Measurements from ENCODE around the gene NBDY.
"Not testable (repeated sequence)": the region's sequence is repeated elsewhere in the genome, so short reads cannot be mapped to it uniquely, and the experiment has no call there.

The NBDY gene

DNA sequence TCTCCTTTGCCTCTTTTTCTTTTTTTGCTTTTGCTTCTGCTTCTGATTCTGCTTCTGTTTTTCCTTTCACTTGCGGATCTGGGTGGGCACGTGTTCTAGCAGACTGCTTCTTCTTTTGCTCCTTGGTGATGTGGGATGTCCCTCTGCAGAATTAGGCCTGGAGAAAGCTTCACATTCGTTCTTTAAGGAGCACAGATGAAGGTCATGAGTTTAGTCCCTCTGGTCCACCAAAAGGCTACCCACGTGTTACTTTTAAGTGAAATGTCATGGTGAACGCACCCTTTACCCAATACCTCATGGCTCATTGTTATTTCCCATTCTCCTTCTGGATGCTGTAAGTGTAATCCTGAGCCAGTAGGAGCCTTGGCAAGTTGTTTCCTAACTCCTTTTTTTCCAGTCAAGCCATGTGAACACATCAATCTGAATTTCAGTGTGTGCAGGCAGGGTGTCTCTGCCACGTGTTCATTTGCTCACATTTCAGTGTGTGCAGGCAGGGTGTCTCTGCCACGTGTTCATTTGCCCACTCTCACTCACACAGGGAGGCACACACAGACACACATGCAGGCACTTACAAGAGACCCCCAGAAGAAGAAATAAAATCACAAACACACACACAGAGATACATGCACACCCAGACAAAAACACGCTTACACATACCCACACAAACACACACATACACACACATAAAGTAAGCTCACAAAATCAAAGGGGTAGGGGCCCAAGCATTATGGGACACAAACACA, 36.9 kb downstream of the NBDY start:
- H3K27me3 ChIP-seq (ENCODE audit: control insufficient read depth, insufficient read depth, low read length), result no peaks in the 10 kb centered on the region
- H3K9ac ChIP-seq (ENCODE audit: low read length), result no peak overlapping the region
- H3K27ac ChIP-seq (ENCODE audit: low read length), result no peak overlapping the region
- H3K4me3 ChIP-seq (ENCODE audit: low read length), result no peak overlapping the region
- H3K9me3 ChIP-seq (ENCODE audit: control insufficient read depth, low read depth, low read length), result peaks cover 5% of the 10 kb centered on the region
- H3K4me1 ChIP-seq (ENCODE audit: control insufficient read depth, low read depth, low read length), result no peaks in the 10 kb centered on the region
- H3K36me3 ChIP-seq (ENCODE audit: control insufficient read depth, low read depth, low read length), result no peaks in the 10 kb centered on the region

DNA sequence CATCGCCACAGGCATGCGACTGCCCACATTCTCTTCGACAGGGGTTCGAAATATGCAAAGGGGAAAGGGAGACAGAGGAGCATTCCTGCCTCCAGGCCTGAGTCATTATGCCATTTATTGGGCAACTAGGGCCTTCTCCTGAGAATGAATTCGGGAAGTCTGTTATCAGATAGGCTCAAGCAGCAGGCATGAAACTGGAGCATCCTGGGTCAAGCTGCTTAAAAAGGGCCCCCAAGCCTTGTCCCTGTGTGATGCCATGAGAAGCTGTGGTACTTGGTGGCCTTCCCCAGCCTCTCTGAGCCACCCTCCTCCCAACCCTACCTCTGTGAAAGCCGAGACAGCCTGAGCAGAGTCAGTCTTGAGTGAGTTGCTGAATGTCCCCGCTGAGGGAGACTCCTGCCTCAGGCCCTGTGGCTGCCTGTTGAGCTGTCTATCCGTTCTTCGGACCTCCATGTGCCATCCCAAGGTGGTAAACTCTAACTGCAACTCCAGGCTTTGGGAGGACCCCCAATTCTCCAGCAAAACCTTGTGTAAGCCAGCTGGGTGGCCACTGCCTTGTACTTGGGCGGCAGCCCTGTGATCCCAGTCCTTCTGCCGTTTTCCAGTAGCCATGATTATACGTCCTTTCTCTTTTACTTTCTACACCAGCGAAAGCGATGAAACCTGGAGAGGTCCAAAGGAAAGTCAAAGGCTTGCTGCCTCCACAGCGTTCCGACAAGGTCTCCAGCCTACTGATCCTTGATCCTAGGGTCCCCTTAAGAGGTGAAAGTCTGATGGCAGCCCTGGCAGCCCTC, 37.7 kb downstream of the NBDY start:
- no peak overlapping the region for H3K9ac ChIP-seq (ENCODE audit: low read length)
- no peak overlapping the region for H3K4me3 ChIP-seq (ENCODE audit: low read length)
- no peaks in the 10 kb centered on the region for H3K36me3 ChIP-seq (ENCODE audit: control insufficient read depth, low read depth, low read length)
- H3K27me3 ChIP-seq (ENCODE audit: control insufficient read depth, insufficient read depth, low read length), result no peaks in the 10 kb centered on the region
- H3K9me3 ChIP-seq (ENCODE audit: control insufficient read depth, low read depth, low read length), result peaks cover 5% of the 10 kb centered on the region
- no peak overlapping the region for H3K27ac ChIP-seq (ENCODE audit: low read length)
- H3K4me1 ChIP-seq (ENCODE audit: control insufficient read depth, low read depth, low read length), result no peaks in the 10 kb centered on the region

DNA sequence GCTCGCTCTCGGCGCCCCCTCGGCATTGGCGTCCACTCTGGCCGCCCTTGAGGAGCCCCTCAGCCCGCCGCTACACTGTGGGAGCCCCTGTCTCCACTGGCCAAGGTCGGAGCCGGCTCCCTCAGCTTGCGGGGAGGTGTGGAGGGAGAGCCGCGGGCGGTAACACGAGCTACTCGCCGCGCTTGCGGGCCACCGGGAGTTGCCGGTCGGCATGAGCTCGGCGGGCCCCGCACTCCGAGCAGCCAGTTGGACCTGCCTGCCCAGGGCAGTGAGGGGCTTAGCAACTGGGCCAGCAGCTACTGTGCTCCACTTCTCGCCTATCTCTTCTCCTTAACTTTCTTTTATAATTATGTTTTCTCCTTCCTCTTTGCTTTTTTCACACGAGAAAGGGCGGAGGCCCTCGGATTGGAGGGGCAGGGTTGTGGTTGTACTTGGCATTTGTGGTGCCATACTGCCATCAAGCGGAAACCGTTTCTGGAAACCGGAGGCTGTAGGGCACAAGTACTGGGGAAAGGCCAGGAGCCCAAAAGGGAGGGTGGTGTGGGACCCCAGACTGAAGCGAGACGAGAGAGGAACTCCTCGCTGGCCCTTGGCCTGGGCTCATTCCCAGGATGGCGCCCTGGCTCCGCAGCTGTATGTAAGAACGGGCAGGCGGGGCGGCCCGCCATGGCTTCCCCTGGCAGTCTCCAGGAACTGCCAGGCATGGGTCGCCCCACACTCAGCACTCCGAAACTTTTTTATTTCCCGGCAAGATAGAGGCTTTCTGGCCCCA, 38.5 kb downstream of the NBDY start:
- not testable (repeated sequence) for H3K27me3 ChIP-seq (ENCODE audit: control insufficient read depth, insufficient read depth, low read length); H3K36me3 ChIP-seq (ENCODE audit: control insufficient read depth, low read depth, low read length); H3K4me3 ChIP-seq (ENCODE audit: low read length); H3K9ac ChIP-seq (ENCODE audit: low read length); H3K4me1 ChIP-seq (ENCODE audit: control insufficient read depth, low read depth, low read length); H3K9me3 ChIP-seq (ENCODE audit: control insufficient read depth, low read depth, low read length); H3K27ac ChIP-seq (ENCODE audit: low read length)

DNA sequence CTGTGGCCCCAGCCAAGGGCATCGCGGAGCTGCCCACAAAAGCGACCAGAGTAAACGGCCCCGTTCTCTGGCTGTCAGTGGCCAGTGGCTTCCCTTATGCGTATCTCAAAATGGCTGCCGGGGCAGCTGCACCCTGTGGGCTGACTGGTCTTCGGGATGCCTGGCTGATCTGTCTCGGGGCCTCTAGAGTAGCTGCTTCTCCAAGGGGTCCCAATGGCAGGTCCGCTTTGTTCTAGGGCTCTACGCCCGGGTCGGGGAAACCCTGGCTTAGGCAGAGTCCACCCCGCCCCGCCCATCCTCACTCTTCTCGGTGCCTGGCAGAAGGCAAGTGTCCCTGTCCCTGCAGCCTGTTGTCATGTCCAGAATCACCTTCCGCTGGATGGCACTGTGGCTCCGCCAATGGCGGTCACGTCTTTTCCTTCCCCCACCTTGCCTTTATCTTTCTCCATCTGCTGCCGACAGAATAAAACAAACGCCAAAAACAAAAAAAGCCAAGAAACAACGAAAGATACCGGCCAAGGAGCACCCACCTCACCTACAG, 39.1 kb downstream of the NBDY start:
- H3K36me3 ChIP-seq (ENCODE audit: control insufficient read depth, low read depth, low read length); H3K27me3 ChIP-seq (ENCODE audit: control insufficient read depth, insufficient read depth, low read length); H3K4me3 ChIP-seq (ENCODE audit: low read length); H3K9me3 ChIP-seq (ENCODE audit: control insufficient read depth, low read depth, low read length); H3K27ac ChIP-seq (ENCODE audit: low read length); H3K4me1 ChIP-seq (ENCODE audit: control insufficient read depth, low read depth, low read length); H3K9ac ChIP-seq (ENCODE audit: low read length): not testable (repeated sequence)

DNA sequence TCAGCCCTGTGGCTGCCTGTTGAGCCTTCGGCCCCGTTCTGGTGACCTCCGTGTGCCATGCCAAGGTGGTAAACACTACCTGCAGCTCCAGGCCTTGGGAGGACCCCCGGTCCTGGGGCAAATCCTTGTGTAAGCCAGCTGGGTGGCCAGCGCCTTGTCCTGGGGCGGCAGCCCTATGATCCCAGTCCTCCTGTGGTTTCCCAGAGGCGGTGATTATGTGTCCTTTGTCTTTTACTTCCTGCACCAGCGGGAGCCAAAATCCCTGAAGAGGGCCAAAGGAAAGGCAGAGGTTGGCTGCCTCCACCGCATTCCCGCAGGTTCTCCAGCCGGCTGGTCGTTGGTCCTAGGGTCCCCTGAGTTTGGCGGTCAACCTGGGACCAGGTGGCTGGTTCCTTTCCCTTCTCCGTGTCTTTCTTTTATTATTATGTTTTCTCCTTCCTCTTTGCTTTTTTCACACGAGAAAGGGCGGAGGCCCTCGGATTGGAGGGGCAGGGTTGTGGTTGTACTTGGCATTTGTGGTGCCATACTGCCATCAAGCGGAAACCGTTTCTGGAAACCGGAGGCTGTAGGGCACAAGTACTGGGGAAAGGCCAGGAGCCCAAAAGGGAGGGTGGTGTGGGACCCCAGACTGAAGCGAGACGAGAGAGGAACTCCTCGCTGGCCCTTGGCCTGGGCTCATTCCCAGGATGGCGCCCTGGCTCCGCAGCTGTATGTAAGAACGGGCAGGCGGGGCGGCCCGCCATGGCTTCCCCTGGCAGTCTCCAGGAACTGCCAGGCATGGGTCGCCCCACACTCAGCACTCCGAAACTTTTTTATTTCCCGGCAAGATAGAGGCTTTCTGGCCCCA, 43.9 kb downstream of the NBDY start:
- not testable (repeated sequence) for H3K27ac ChIP-seq (ENCODE audit: low read length); H3K4me3 ChIP-seq (ENCODE audit: low read length); H3K36me3 ChIP-seq (ENCODE audit: control insufficient read depth, low read depth, low read length)

DNA sequence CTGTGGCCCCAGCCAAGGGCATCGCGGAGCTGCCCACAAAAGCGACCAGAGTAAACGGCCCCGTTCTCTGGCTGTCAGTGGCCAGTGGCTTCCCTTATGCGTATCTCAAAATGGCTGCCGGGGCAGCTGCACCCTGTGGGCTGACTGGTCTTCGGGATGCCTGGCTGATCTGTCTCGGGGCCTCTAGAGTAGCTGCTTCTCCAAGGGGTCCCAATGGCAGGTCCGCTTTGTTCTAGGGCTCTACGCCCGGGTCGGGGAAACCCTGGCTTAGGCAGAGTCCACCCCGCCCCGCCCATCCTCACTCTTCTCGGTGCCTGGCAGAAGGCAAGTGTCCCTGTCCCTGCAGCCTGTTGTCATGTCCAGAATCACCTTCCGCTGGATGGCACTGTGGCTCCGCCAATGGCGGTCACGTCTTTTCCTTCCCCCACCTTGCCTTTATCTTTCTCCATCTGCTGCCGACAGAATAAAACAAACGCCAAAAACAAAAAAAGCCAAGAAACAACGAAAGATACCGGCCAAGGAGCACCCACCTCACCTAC, 44.5 kb downstream of the NBDY start:
- not testable (repeated sequence) for H3K9ac ChIP-seq (ENCODE audit: low read length); H3K4me1 ChIP-seq (ENCODE audit: control insufficient read depth, low read depth, low read length); H3K4me3 ChIP-seq (ENCODE audit: low read length); H3K27ac ChIP-seq (ENCODE audit: low read length); H3K36me3 ChIP-seq (ENCODE audit: control insufficient read depth, low read depth, low read length); H3K9me3 ChIP-seq (ENCODE audit: control insufficient read depth, low read depth, low read length); H3K27me3 ChIP-seq (ENCODE audit: control insufficient read depth, insufficient read depth, low read length)

More for the DNA sequence above, 43.9 kb downstream of the NBDY start:
- not testable (repeated sequence) for H3K9me3 ChIP-seq (ENCODE audit: control insufficient read depth, low read depth, low read length); H3K27me3 ChIP-seq (ENCODE audit: control insufficient read depth, insufficient read depth, low read length); H3K4me1 ChIP-seq (ENCODE audit: control insufficient read depth, low read depth, low read length); H3K9ac ChIP-seq (ENCODE audit: low read length)

DNA sequence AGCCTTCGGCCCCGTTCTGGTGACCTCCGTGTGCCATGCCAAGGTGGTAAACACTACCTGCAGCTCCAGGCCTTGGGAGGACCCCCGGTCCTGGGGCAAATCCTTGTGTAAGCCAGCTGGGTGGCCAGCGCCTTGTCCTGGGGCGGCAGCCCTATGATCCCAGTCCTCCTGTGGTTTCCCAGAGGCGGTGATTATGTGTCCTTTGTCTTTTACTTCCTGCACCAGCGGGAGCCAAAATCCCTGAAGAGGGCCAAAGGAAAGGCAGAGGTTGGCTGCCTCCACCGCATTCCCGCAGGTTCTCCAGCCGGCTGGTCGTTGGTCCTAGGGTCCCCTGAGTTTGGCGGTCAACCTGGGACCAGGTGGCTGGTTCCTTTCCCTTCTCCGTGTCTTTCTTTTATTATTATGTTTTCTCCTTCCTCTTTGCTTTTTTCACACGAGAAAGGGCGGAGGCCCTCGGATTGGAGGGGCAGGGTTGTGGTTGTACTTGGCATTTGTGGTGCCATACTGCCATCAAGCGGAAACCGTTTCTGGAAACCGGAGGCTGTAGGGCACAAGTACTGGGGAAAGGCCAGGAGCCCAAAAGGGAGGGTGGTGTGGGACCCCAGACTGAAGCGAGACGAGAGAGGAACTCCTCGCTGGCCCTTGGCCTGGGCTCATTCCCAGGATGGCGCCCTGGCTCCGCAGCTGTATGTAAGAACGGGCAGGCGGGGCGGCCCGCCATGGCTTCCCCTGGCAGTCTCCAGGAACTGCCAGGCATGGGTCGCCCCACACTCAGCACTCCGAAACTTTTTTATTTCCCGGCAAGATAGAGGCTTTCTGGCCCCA, 49.3 kb downstream of the NBDY start:
- H3K9ac ChIP-seq (ENCODE audit: low read length); H3K4me1 ChIP-seq (ENCODE audit: control insufficient read depth, low read depth, low read length); H3K27ac ChIP-seq (ENCODE audit: low read length); H3K27me3 ChIP-seq (ENCODE audit: control insufficient read depth, insufficient read depth, low read length); H3K9me3 ChIP-seq (ENCODE audit: control insufficient read depth, low read depth, low read length); H3K4me3 ChIP-seq (ENCODE audit: low read length); H3K36me3 ChIP-seq (ENCODE audit: control insufficient read depth, low read depth, low read length): not testable (repeated sequence)

DNA sequence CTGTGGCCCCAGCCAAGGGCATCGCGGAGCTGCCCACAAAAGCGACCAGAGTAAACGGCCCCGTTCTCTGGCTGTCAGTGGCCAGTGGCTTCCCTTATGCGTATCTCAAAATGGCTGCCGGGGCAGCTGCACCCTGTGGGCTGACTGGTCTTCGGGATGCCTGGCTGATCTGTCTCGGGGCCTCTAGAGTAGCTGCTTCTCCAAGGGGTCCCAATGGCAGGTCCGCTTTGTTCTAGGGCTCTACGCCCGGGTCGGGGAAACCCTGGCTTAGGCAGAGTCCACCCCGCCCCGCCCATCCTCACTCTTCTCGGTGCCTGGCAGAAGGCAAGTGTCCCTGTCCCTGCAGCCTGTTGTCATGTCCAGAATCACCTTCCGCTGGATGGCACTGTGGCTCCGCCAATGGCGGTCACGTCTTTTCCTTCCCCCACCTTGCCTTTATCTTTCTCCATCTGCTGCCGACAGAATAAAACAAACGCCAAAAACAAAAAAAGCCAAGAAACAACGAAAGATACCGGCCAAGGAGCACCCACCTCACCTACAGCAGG, 50.0 kb downstream of the NBDY start:
- H3K27ac ChIP-seq (ENCODE audit: low read length); H3K4me1 ChIP-seq (ENCODE audit: control insufficient read depth, low read depth, low read length); H3K27me3 ChIP-seq (ENCODE audit: control insufficient read depth, insufficient read depth, low read length); H3K9ac ChIP-seq (ENCODE audit: low read length); H3K36me3 ChIP-seq (ENCODE audit: control insufficient read depth, low read depth, low read length); H3K9me3 ChIP-seq (ENCODE audit: control insufficient read depth, low read depth, low read length); H3K4me3 ChIP-seq (ENCODE audit: low read length): not testable (repeated sequence)

DNA sequence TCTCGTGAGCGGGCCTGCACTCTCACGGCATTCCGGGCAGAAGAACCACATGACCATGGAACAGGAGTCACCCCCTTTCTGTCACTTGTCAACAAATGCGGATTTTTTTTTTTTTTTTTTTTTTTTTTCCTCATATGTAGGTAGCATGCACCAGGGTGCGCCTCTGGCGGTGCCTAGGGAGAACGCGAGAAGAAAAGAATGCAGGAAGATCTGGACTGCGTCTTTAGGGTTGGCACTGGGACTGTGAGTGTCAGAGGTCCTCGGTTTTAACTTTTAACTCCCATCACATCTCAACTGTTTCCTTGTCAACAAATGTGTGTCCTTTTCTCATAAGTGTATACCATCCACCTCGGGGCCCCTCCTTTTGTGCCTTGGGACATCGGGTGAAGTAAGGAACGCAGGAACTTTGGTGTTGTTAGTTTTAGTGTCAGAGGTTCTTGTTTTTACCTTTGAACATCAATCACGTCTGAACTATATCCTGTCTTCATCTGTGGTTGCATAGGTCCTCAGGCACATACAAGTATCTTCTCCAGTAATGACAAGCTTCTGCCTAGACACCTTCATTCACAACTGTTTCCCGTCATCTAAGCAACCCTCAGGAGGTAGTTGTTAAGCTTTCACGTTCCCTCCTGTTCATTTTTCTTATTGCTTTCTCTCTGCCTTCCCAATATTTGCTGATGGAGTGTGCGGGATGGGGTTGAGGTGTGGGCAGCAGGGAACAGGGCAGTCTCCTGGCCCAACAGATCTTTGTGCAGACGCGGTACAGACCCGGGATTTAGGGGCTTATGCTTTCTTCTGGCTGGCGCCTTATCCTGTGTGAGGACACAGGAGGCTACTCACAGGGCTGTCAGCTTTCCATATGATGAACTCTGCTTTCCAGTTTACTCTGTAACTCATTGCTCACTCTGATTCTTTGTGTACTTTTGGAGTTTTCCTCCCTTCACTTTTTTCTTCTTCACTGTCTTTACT, 51.9 kb downstream of the NBDY start:
- H3K27me3 ChIP-seq (ENCODE audit: control insufficient read depth, insufficient read depth, low read length); H3K9me3 ChIP-seq (ENCODE audit: control insufficient read depth, low read depth, low read length); H3K4me1 ChIP-seq (ENCODE audit: control insufficient read depth, low read depth, low read length); H3K27ac ChIP-seq (ENCODE audit: low read length); H3K36me3 ChIP-seq (ENCODE audit: control insufficient read depth, low read depth, low read length); H3K4me3 ChIP-seq (ENCODE audit: low read length); H3K9ac ChIP-seq (ENCODE audit: low read length): not testable (repeated sequence)
